Measurements from ENCODE around the gene SLC25A28. TPM values are rescaled to one million over a fixed set of nuclear protein-coding genes. Genes with fewer than 3 reads are reported as not detected.

SLC25A28 gene, protein sequence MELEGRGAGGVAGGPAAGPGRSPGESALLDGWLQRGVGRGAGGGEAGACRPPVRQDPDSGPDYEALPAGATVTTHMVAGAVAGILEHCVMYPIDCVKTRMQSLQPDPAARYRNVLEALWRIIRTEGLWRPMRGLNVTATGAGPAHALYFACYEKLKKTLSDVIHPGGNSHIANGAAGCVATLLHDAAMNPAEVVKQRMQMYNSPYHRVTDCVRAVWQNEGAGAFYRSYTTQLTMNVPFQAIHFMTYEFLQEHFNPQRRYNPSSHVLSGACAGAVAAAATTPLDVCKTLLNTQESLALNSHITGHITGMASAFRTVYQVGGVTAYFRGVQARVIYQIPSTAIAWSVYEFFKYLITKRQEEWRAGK
- total RNA-seq, result 10 to 100 TPM; 15.5 to 17.5 TPM

DNA sequence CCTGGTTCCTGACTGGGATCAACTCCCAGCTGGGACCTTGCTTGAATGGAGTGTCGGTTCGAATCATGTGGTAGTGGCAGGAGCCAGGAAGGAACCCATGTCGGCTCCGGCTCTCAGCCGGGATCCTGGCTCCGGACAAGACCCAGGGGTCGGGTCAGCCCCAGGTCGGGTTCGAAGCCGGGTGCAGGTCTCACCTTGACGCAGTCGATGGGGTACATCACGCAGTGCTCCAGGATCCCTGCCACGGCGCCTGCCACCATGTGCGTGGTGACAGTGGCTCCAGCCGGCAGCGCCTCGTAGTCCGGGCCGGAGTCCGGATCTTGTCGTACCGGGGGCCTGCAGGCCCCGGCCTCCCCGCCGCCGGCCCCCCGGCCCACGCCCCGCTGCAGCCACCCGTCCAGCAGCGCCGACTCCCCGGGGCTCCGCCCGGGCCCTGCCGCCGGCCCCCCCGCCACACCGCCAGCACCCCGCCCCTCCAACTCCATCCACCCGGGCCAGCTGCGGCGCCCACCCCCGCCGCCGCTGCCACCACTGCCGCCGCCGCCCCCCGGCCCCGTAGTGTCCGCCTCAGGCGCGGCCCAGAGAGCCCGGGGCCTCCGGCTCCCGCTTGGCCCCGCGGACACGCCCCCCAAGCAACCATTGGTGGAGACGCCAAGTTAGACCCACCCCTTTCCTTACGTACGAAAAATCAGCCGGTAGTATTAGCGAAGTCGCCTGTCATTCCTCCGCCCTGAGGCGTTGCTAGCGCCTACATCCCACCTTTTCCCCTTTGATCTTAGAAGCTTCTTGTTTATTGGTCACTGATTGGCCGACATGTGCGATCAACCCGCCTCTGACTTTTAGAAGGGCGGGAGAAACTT, at the start of gene SLC25A28:
Gene SLC25A28, minus strand, starts transcription at position 589 of the 860 bp plus-strand sequence. Its CDS starts 104 bp downstream, at position 485.
- peaks cover 0 to 42% of the 10 kb centered on the region in 2 donors for H3K4me1 ChIP-seq
- no peaks in the 10 kb centered on the region for H3K9me3 ChIP-seq
- H3K27ac ChIP-seq, result peak within 1 kb of the TSS; percentile 97 to 100
- no peaks in the 10 kb centered on the region for H3K36me3 ChIP-seq
- peak; percentile 98 for DNase-seq (ENCODE audit: low spot score)
- no peaks in the 10 kb centered on the region for H3K27me3 ChIP-seq
- peak within 1 kb of the TSS; percentile 83 to 93 for H3K4me3 ChIP-seq
- TF ChIP-seq, protein P1, sequence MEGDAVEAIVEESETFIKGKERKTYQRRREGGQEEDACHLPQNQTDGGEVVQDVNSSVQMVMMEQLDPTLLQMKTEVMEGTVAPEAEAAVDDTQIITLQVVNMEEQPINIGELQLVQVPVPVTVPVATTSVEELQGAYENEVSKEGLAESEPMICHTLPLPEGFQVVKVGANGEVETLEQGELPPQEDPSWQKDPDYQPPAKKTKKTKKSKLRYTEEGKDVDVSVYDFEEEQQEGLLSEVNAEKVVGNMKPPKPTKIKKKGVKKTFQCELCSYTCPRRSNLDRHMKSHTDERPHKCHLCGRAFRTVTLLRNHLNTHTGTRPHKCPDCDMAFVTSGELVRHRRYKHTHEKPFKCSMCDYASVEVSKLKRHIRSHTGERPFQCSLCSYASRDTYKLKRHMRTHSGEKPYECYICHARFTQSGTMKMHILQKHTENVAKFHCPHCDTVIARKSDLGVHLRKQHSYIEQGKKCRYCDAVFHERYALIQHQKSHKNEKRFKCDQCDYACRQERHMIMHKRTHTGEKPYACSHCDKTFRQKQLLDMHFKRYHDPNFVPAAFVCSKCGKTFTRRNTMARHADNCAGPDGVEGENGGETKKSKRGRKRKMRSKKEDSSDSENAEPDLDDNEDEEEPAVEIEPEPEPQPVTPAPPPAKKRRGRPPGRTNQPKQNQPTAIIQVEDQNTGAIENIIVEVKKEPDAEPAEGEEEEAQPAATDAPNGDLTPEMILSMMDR (IDR thresholded peaks at IDR 0.05), result no peak

DNA sequence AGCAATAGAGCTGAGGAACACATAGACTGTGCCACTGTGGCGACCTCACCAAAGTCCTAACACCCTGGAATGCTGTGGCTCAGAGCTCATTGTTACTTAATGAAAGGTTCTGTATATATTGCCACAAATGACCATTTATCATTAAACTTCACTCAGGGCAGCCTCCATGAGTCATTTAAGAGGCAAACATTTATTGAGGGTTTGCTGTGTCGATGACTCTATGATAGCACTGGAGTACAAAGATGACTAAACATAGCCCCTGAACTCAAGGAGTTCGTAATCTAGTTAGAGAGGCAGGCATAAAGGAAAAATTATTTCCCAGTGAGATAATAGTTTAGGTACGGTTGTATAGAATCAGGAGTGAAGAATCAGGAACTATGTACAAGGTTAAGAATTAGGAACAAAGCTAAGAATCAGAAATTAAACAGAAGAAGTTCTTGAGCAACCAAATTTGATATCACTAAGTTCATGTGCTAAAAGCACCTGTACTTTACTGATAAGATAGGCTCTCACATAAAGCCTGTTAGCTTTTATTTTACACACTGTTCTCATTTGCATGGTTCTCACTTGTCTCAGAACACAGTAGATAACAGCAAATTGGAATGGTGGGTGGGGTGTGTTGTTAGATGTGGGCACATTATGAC, 47.0 kb upstream of the SLC25A28 start:
- H3K4me1 ChIP-seq, result no peaks in the 10 kb centered on the region
- H3K9me3 ChIP-seq, result no peaks in the 10 kb centered on the region
- H3K4me3 ChIP-seq, result no peak overlapping the region
- TF ChIP-seq, protein P1 (IDR thresholded peaks at IDR 0.05), result no peak
- no peaks in the 10 kb centered on the region for H3K36me3 ChIP-seq
- H3K27ac ChIP-seq, result no peak overlapping the region
- no peaks in the 10 kb centered on the region for H3K27me3 ChIP-seq
- DNase-seq (ENCODE audit: low spot score), result no peak

DNA sequence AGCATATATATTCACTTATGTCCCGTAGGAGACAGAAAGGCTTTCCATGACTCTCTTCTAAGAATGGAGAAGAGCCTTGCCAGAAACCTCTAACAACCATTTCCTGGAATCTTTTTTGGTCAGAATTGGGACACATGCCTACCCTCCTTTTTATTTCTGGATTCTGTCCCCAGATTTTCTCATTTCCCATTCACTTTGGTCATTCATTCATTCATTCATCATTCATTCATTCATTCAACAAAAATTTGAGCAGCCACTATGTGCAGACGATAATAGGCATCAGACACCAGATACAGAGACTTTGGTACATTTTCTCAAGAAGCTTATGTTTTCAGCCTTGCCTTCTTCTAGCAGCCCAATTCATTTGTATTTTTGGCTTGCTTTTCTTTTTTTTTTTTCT, 45.1 kb upstream of the SLC25A28 start:
- H3K4me1 ChIP-seq, result peaks cover 0 to 16% of the 10 kb centered on the region in 2 donors
- no peaks in the 10 kb centered on the region for H3K36me3 ChIP-seq
- TF ChIP-seq, protein P1 (IDR thresholded peaks at IDR 0.05), result no peak
- DNase-seq (ENCODE audit: low spot score), result no peak
- H3K9me3 ChIP-seq, result no peaks in the 10 kb centered on the region
- no peak overlapping the region for H3K4me3 ChIP-seq
- no peaks in the 10 kb centered on the region for H3K27me3 ChIP-seq
- H3K27ac ChIP-seq, result no peak overlapping the region

DNA sequence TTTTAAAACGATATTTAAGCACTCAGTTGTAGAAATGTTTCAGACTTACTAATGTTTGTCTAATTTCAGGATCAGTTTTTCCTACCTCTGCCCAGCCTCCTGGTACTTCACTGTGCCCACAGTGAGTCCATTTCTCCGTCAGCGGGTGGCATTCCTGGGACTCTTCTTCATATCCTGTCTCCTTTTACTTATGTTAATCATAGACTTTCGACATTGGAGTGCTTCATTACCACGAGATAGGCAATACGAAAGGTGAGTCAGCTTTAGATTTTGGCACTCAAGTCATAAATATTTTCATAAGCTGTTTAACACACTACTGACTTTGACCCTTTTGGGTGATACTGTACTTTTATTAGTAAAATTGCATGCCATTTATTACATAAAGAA, 41.1 kb upstream of the SLC25A28 start:
- Histone ChIP-seq H3K27ac (no peak overlapping the region), H3K36me3 (no peaks in the 10 kb centered on the region), H3K4me3 (no peak overlapping the region), H3K4me1 (peaks cover 0 to 30% of the 10 kb centered on the region in 2 donors), H3K27me3 (no peaks in the 10 kb centered on the region), H3K9me3 (no peaks in the 10 kb centered on the region)
- DNase-seq (ENCODE audit: low spot score), result no peak
- TF ChIP-seq, protein P1 (IDR thresholded peaks at IDR 0.05), result no peak

DNA sequence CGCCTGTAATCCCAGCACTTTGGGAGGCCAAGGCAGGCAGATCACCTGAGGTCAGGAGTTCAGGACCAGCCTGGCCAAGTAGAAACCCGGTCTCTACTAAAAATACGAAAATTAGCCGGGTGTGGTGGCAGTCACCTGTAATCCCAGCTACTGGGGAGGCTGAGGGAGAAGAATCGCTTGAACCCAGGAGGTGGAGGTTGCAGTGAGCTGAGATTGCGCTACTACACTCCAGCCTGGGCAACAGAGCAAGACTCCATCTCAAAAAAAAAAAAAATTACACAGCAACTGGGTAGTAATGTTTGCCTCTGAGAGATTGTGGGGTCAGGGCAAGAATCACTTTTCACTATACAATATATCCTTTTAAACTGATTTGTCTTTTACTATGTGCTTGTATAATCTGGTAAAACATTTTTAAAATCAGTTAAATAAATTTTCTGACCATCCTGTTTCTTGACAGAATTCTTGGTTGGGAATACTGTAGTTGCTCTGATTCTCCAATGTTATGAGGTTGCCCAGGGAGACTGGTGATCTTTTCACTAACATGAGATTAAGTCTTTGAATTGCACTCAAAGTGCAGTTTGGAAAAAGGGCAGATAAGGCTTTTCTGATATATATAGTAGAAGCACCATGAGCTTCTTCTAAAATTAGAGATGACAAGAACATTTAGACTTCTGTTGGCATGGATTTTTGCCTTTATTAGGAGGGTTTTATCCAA, 40.6 kb upstream of the SLC25A28 start:
- Histone ChIP-seq H3K27me3 (no peaks in the 10 kb centered on the region), H3K4me1 (peaks cover 0 to 30% of the 10 kb centered on the region in 2 donors), H3K9me3 (no peaks in the 10 kb centered on the region), H3K36me3 (no peaks in the 10 kb centered on the region), H3K4me3 (no peak overlapping the region), H3K27ac (no peak overlapping the region)
- TF ChIP-seq, protein P1 (IDR thresholded peaks at IDR 0.05), result no peak
- DNase-seq (ENCODE audit: low spot score), result no peak
